Rectal smooth muscle tissue (tissue), 1 donor: Measurements from ENCODE around the gene REXO4.

ENCODE experiments used
- H3K27ac ChIP-seq: one replicate; pipeline ENCODE4 v1.7.0; 2013; ENCODE audit warnings: low read depth, low read length, inconsistent platforms
- H3K27me3 ChIP-seq: one replicate; pipeline ENCODE4 v1.7.0; 2013; ENCODE audit warnings: low read length; ENCODE audit not compliant: control insufficient read depth, insufficient read depth
- H3K36me3 ChIP-seq: one replicate; pipeline ENCODE4 v1.7.0; 2013; ENCODE audit warnings: low read length; ENCODE audit not compliant: control insufficient read depth, insufficient read depth
- H3K4me1 ChIP-seq: one replicate; pipeline ENCODE4 v1.7.0; 2013; ENCODE audit warnings: low read length; ENCODE audit not compliant: control insufficient read depth, insufficient read depth
- H3K4me3 ChIP-seq: one replicate; pipeline ENCODE4 v1.7.0; 2013; ENCODE audit warnings: low read length
- H3K9ac ChIP-seq: one replicate; pipeline ENCODE4 v1.7.0; 2013; ENCODE audit warnings: low read length

REXO4 gene

GRCh38 chr9:133366435-133366834 lies 51.4 kb downstream of the REXO4 start:
- Histone ChIP-seq H3K4me3 (no peak overlapping the region), H3K9ac (no peak overlapping the region), H3K4me1 (no peaks in the 10 kb centered on the region), H3K27me3 (no peaks in the 10 kb centered on the region), H3K27ac (no peak overlapping the region), H3K36me3 (peaks cover 44% of the 10 kb centered on the region)

- Histone ChIP-seq H3K27ac (no peak overlapping the region), H3K4me3 (no peak overlapping the region), H3K36me3 (peaks cover 54% of the 10 kb centered on the region), H3K27me3 (no peaks in the 10 kb centered on the region), H3K9ac (no peak overlapping the region), H3K4me1 (no peaks in the 10 kb centered on the region)
Measured at GRCh38 chr9:133362359-133363044, 55.3 kb downstream of the REXO4 start.

GRCh38 chr9:133361507-133362092 lies 56.2 kb downstream of the REXO4 start:
- no peak overlapping the region for H3K27ac ChIP-seq
- H3K36me3 ChIP-seq = peaks cover 47% of the 10 kb centered on the region
- H3K4me1 ChIP-seq = peaks cover 3% of the 10 kb centered on the region
- H3K4me3 ChIP-seq = no peak overlapping the region
- no peaks in the 10 kb centered on the region for H3K27me3 ChIP-seq
- H3K9ac ChIP-seq = no peak overlapping the region

DNA sequence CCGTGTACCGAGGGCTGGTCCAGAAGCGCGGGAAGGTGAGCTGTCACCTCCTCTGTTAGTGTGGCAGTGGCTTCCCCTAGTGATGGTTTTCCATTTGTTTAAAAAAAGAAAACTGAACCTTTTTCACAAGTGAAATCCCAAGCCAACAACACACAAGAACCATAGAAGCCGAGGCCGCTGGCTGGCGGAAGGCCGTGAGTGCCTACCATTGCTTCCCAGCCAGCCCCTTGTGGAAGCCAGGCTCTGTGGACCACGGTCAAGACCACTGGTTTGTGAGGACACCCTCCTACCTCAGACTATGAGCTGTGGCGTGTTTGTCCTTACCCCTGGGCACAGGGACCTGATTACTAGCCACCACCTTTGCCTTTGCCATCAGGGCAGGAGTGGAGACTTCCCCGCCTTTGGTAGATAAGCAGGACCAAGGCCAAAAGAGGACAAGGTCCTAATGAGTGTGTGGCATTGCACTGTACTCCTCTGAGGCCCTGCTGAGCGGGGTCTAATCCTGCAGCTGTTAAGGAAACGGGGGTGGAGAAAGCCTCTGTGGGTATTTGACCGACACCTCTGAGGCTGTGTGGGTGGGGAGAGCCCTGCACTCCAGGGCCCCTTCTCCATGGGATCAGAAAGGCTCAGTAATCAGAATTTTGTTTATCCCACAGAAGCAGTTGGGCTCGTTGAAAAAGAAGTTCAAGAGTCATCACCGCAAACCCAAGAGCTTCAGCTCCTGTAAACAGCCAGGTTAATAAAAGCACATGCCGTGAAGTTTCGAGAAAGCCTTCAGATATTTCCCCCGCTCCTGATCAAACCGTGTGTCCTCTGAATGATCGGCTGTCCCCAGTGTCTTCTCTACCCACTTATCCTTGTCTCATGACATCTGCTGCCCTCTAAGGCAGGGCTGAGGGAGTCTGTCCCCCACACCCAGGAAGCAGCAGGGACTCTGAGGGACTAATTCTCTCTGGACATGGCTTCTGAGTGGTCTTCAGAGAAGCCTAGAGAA lies 57.1 kb downstream of the REXO4 start:
- Histone ChIP-seq H3K27ac (no peak overlapping the region), H3K27me3 (no peaks in the 10 kb centered on the region), H3K4me1 (peaks cover 3% of the 10 kb centered on the region), H3K4me3 (no peak overlapping the region), H3K36me3 (peaks cover 38% of the 10 kb centered on the region), H3K9ac (no peak overlapping the region)

GRCh38 chr9:133359399-133360175 lies 58.2 kb downstream of the REXO4 start:
- no peak overlapping the region for H3K9ac ChIP-seq
- no peaks in the 10 kb centered on the region for H3K27me3 ChIP-seq
- H3K27ac ChIP-seq = no peak overlapping the region
- peaks cover 30% of the 10 kb centered on the region for H3K36me3 ChIP-seq
- no peak overlapping the region for H3K4me3 ChIP-seq
- peaks cover 3% of the 10 kb centered on the region for H3K4me1 ChIP-seq

- Histone ChIP-seq H3K4me1 (peaks cover 3% of the 10 kb centered on the region), H3K27me3 (no peaks in the 10 kb centered on the region), H3K4me3 (no peak overlapping the region), H3K36me3 (peaks cover 27% of the 10 kb centered on the region), H3K27ac (no peak overlapping the region), H3K9ac (no peak overlapping the region)
Measured at GRCh38 chr9:133357656-133358055, 60.2 kb downstream of the REXO4 start.

DNA sequence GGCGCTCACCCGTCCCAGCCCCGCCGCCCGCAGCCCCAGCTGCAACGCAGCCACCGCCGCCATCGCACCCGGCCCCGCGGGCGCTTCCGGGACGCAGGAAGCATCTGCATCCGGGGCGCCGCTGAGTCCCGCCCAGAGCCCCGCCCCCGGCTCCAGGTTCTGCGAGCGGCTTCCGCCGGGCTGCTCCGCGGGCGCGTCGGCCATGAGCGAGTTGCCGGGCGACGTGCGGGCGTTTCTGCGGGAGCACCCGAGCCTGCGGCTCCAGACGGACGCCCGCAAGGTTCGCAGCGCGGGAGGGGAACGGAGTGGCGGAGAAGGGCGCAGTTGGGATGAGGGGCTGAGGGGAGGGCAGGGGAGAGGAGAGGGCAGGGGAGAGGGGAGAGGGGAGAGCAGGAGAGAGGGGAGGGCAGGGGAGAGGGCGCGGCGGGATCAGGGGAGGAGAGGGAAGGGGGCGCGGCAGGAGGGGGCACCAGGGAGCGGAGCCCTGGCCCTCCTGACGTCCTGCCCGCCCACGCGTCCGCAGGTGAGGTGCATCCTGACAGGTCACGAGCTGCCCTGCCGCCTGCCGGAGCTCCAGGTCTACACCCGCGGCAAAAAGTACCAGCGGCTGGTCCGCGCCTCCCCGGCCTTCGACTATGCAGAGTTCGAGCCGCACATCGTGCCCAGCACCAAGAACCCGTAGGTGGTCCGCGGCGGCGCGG lies 61.3 kb downstream of the REXO4 start, which contains the start of the genes SURF1 and SURF2:
TSS of gene SURF1 (minus strand) at position 97 of the 701 bp plus-strand sequence. CDS start at position 63, 34 bp downstream.
TSS of gene SURF2 (plus strand) at position 160 of the 701 bp plus-strand sequence. CDS start at position 203, 43 bp downstream.
- Histone ChIP-seq H3K27me3 (no peaks in the 10 kb centered on the region), H3K27ac (peak within 1 kb of the TSS; percentile 60), H3K9ac (peak within 1 kb of the TSS; percentile 87), H3K36me3 (peaks cover 32% of the 10 kb centered on the region), H3K4me3 (peak within 1 kb of the TSS; percentile 77), H3K4me1 (peaks cover 3% of the 10 kb centered on the region)
